Measurements from ENCODE around the gene AP2S1.

The AP2S1 gene

DNA sequence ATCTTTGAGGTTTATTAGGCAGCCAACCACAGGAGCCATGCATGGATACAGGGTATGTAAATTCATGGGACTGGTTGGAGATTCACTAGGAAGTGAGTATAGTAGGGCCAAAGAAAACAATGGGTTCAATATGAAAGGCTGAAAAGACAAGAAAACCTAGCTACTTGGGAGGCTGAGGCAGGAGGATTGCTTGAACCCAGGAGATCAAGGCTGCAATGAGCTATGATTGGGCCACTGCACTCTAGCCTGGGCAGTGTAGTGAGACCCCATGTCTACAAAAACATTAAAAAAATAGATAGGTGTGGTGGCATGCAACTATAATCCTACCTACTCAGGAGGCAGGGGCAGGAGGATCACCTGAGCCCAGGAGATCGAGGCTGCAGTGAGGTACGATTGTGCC is 51.9 kb downstream of the AP2S1 start:
- no peak for DNase-seq

GRCh38 chr19:46797881-46798280 is 52.8 kb downstream of the AP2S1 start:
- no peak for DNase-seq

DNA sequence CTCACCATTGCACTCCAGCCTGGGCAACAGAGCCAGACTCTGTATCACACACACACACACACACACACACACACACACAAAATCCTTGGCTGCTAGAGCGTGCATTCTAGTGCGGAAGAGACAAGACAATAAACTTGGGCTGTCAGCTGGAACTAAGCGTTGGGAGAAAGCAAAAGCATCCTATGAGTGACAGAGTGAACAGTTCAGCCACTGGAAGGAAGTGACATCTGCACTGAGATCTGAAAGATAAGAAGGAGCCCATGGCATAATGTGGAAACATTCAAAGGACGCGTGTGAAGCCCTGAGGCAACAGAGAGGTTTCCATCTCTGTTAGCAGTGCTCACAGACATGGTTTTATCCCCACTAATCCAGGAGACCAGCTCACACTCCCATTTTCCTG is 58.7 kb downstream of the AP2S1 start:
- DNase-seq, result no peak

- no peak for DNase-seq
These were observed 61.3 kb downstream of the AP2S1 start for GRCh38 chr19:46789371-46789770.

DNA sequence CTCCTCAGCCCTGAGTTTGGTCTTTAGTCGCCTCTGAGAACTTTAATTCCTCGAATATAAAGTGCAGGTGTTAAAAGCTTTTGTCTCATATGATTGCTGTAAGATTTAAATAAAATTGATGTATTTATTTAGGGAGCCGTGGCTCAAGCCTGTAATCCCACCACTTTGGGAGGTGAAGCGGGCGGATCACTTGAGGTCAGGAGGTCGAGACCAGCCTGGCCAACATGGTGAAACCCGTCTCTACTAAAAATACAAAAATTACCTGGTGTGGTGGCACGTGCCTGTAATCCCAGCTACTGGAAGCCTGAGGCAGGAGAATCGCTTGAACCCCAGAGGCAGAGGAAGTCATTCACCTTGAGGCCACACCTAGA is 61.7 kb downstream of the AP2S1 start:
- no peak for DNase-seq

DNA sequence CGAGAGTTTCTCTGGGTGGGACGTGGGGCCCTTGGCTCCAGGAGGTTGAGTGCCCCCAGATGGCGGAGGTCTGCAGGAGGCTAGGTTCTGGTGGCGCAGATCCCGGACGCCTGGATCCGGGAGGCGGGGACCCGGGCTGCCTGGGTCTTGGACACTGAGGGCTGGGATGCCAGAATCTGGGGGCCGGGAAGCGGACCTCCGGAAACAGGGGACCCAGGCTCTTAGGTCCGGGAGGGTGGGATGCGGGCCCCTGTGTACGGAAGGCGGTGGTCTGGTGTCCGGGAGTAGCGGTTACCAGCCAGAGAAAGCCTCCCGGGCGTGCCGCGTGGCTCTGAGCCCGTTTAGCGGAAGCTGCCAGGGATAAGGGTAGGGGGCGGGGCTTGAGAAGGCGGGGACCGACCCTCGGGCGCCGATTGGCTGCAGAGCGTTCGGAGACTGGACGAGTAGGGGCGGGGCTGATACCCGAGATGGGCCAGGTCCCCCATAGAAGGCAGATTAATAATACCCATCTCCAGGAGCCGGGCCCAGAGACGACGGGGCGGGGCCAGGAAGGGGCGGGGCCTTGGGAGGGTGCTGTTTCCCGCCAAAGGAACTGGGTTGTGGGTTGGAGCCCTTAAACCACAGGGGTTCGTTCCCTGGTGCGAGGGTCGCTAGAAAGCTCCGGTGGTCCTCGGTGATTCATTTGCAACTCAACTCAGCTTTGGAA is 62.2 kb downstream of the AP2S1 start, which contains the start of gene SLC1A5:
Gene SLC1A5, minus strand, starts transcription at position 333 of the 706 bp plus-strand sequence. CDS start 629 bp downstream, outside the sequence.
- DNase-seq, result no peak
